Psoas muscle (tissue), 8 donors: Measurements from ENCODE around the gene MAB21L3. TPM values are rescaled to one million over a fixed set of nuclear protein-coding genes. Genes with fewer than 3 reads are reported as not detected.

Experiments used
- ATAC-seq, 4 donors: fragments of 200-7000 bp; cut with Tn5 transposase; one replicate each; pipeline ENCODE4 v1.9.1; 2020; ENCODE audit warnings: moderate library complexity in 3 of 4, mild to moderate bottlenecking in 2 of 4
- DNase-seq, 2 donors: peaks; one replicate each; pipeline ENCODE4 v3.0.0-alpha.2; 2020
- H3K27ac ChIP-seq: fragments of 200-600 bp; one replicate; pipeline ENCODE4 v1.8.0; 2022
- H3K27me3 ChIP-seq, 3 donors: fragments of 200-600 bp in 1 of 3; one replicate each; pipeline versions ENCODE4 v1.6.1 to v1.8.0; 2013 to 2022; ENCODE audit warnings: low read length in 2 of 3, mild to moderate bottlenecking in 2 of 3, moderate library complexity in 1 of 3; ENCODE audit not compliant: insufficient read depth in 3 of 3
- H3K36me3 ChIP-seq, 2 donors: fragments of 200-600 bp in 1 of 2; one replicate each; pipeline versions ENCODE4 v1.6.1 to v1.8.0; 2013 to 2022; ENCODE audit warnings: low read depth in 1 of 2, mild to moderate bottlenecking in 1 of 2, moderate library complexity in 1 of 2; ENCODE audit not compliant: insufficient read depth in 1 of 2
- H3K4me1 ChIP-seq: fragments of 200-600 bp; one replicate; pipeline ENCODE4 v1.8.0; 2022
- H3K4me3 ChIP-seq: fragments of 200-600 bp; one replicate; pipeline ENCODE4 v1.8.0; 2022; ENCODE audit warnings: mild to moderate bottlenecking
- H3K9me3 ChIP-seq: fragments of 200-600 bp; one replicate; pipeline ENCODE4 v1.8.0; 2022
- WGBS, 3 donors: extraction: QIAGEN DNeasy Blood & Tissue Kit; methylation state at CpG; one replicate each; pipeline versions ENCODE4 v1.1.6 to v1.1.7; 2013; 5-methylcytosine and 5-hydroxymethylcytosine counted together
- intact Hi-C, 2 donors: fragments of 100-400 bp; cut with DNase I; formaldehyde crosslinking; loops; one replicate each; pipeline versions ENCODE4 v1.11.0 to v1.14.2; 2022
- polyA plus RNA-seq, 3 donors: library from polyadenylated mRNA; stranded (reverse); fragments of 200-250 nt; gene quantifications; one replicate each; pipeline ENCODE4 v1.2.3, GENCODE V29; 2013
- total RNA-seq, 4 donors: library from RNA; stranded (reverse); fragmentation: NEBNext Ultra II Directional in 2 of 4; extraction: Animal tissue kit (Norgen Biotek cat#: 25700) in 2 of 4; gene quantifications; one replicate each; pipeline versions ENCODE4 v1.2.1 to v1.2.4, GENCODE V29; 2021 to 2023
- TF ChIP-seq, protein P1 (sequence below): fragments of 200-600 bp; IDR thresholded peaks from one replicate; pipeline ENCODE4 v1.8.0; 2022; ENCODE audit warnings: antibody characterized with exemption
- donor health status: healthy with polysubstance abuse.
- donor health status: DM: no; HTN: no; CAD: no; lungs with moderate emphysema.
- donor health status: Bipolar disorder and iron deficiency.
- donor health status: healthy.
- donor health status: DM: yes; HTN: yes; CAD: no.
- donor health status: DM: no; HTN: no; CAD: no.
- donor health status: DM: no; HTN: no; CAD: no.
- donor health status: DM: yes; HTN: yes; CAD: no.

Gene MAB21L3
- total and polyA plus RNA-seq, 7 donors: 0.04 TPM; not detected in 6

DNA sequence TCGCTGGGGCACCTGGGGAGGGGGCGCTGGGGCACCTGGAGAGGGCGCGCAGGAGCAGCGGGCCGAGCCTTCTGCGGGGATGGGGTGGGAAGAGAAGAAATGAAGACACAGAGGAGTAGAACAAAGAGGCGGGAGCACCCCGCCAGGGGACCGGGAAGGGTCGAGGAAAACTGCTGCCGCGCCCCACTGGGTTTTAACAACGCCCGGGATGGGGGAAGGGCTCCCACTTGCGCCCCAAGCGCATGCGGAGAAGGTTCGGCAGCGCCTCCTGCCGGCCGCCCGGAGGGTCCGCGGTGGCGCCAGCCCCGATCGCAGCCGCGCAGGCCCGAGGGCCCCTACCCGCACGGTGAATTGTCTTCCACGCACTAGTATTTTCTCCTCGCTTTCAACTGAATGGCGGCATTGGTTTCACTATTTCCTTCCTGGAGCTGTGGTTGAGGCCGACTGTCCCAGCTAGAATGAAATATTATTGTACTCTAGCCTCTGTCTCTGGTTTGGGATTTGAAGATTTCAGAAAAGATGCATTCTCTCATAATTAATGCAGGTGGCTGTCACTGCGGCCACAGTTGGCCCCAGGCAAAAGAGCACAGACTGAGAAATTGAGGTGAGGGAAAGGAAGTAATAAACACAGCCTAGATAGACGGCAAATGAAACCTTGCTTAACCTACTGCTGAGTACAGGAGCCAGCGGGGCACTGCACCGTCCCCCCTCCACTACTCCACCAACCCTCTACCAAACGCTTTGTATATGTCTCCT lies 57.3 kb downstream of the MAB21L3 start:
- WGBS, 3 donors: 8 to 10% (median 8%) methylated on average over 35 to 42 of the region's 42 CpGs
- Histone ChIP-seq H3K4me3 (peak overlapping the region; percentile 73), H3K36me3 (no peaks in the 10 kb centered on the region), H3K9me3 (no peaks in the 10 kb centered on the region), H3K4me1 (no peaks in the 10 kb centered on the region), H3K27ac (peak overlapping the region; percentile 23), H3K27me3 (peaks cover 0 to 7% (median 0%) of the 10 kb centered on the region in 3 donors)
- intact Hi-C loops: loop anchor here in 1 of 2 donors (5.0 kb wide), 1 partner anchor 199 kb away; no protein-coding TSS in a partner anchor
- TF ChIP-seq, protein P1, sequence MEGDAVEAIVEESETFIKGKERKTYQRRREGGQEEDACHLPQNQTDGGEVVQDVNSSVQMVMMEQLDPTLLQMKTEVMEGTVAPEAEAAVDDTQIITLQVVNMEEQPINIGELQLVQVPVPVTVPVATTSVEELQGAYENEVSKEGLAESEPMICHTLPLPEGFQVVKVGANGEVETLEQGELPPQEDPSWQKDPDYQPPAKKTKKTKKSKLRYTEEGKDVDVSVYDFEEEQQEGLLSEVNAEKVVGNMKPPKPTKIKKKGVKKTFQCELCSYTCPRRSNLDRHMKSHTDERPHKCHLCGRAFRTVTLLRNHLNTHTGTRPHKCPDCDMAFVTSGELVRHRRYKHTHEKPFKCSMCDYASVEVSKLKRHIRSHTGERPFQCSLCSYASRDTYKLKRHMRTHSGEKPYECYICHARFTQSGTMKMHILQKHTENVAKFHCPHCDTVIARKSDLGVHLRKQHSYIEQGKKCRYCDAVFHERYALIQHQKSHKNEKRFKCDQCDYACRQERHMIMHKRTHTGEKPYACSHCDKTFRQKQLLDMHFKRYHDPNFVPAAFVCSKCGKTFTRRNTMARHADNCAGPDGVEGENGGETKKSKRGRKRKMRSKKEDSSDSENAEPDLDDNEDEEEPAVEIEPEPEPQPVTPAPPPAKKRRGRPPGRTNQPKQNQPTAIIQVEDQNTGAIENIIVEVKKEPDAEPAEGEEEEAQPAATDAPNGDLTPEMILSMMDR: peak; percentile 87
- ATAC-seq (peak; percentile 88 to 95 (median 90)), DNase-seq (peak; percentile 87 to 92)

DNA sequence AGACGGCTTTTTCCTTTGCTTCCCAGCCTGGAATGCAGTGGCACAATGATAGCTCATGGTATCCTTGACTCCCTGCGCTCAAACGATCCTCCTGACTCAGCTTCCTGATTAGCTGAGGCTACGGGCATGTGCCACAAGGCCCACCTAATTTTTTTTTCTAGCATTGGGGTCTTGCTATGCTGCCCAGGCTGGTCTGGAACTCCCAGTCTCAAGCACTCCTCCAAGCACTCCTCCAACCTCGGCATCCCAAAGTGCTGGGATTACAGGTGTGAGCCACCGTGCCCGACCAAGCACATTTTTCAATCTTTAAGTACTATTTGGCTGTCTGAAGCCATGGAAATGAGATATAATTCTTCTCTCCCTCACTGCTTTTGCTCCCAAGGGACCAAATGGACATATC lies 58.7 kb downstream of the MAB21L3 start:
- TF ChIP-seq, protein P1: no peak
- ATAC-seq (no peak), DNase-seq (no peak)
- H3K36me3 ChIP-seq: no peaks in the 10 kb centered on the region
- H3K27me3 ChIP-seq: peaks cover 0 to 7% (median 0%) of the 10 kb centered on the region in 3 donors
- H3K4me1 ChIP-seq: no peaks in the 10 kb centered on the region
- intact Hi-C loops: loop anchor here in 1 of 2 donors (5.0 kb wide), 1 partner anchor 197 kb away; no protein-coding TSS in a partner anchor
- no peak overlapping the region for H3K4me3 ChIP-seq
- WGBS, 3 donors: 86 to 88% (median 87%) methylated on average over 7 of the region's 7 CpGs
- no peak overlapping the region for H3K27ac ChIP-seq
- H3K9me3 ChIP-seq: no peaks in the 10 kb centered on the region

DNA sequence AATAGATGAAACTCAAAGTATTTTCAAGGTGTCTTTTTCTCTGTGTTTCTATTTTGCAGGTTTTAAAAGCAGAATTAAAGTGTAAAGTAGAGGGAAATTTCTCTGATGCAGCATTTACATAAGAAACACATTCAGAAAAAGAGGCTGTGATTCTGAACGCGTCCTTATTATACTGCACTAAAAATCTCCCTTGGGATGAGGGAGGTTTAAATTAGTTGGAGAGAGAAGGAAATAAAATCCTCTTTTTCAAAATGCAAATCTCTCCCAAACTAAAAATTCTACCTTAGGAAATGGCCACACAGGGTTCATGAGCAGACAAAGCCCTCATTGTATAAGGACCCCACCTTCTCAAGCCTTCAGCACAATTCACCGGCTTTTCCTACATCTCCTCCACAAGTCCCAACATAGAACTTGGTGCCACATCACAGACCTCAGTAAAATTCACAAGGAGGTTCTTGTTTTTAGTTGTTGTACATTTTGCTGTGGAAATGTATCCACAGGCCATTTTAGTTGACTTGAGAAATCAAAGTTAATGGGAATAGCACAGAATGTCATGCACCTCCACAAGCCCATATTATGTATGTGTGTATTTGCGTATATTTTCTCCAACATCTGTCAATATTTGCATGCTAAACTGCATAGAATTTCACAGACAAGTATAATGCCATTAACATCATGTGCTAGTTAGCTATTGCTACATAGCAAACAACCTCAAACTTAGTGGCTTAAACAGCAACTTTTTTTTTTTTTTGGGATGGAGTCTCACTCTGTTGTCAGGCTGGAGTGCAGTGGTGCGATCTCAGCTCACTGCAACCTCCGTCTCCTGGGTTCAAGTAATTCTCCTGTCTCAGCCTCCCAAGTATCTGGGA lies 59.8 kb downstream of the MAB21L3 start:
- Histone ChIP-seq H3K9me3 (no peaks in the 10 kb centered on the region), H3K4me1 (no peaks in the 10 kb centered on the region), H3K4me3 (no peak overlapping the region), H3K36me3 (no peaks in the 10 kb centered on the region), H3K27ac (no peak overlapping the region), H3K27me3 (peaks cover 0 to 7% (median 0%) of the 10 kb centered on the region in 3 donors)
- intact Hi-C loops: no loop called here
- WGBS, 3 donors: 90 to 94% (median 93%) methylated on average over 6 of the region's 6 CpGs
- ATAC-seq (no peak), DNase-seq (no peak)
- TF ChIP-seq, protein P1: no peak

DNA sequence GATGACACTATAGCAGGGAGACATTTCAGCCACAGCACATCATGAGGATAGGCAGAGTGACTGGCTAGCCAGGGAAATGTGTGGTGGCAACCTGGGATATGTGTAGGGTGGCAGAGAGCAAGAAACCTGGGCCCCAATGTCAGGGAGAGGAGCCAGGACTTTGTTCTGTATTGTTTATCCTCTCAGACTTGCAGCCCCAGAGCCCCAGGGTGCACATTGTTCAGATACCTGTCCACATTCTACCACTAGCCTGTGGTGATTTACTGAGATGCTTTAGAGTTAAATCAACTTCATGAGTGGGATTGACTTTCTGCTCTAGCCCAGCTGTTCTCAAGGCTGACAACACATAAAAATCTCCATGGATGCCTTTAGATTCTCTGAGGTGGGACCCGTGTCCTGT lies 61.5 kb downstream of the MAB21L3 start:
- DNase-seq (no peak), ATAC-seq (no peak)
- WGBS, 3 donors: 77 to 83% (median 81%) methylated on average over 1 of the region's 1 CpG
- intact Hi-C loops: no loop called here
- Histone ChIP-seq H3K9me3 (no peaks in the 10 kb centered on the region), H3K27me3 (peaks cover 0 to 7% (median 0%) of the 10 kb centered on the region in 3 donors), H3K27ac (no peak overlapping the region), H3K4me3 (no peak overlapping the region), H3K4me1 (no peaks in the 10 kb centered on the region), H3K36me3 (no peaks in the 10 kb centered on the region)
- TF ChIP-seq, protein P1: no peak
